HepG2 (cell line): Measurements from ENCODE around the gene DHH. TPM values are rescaled to one million over a fixed set of nuclear protein-coding genes. Genes with fewer than 3 reads are reported as not detected.

Source experiments
- CENPX ChIP-seq: sonication (generic); formaldehyde crosslinking; IDR thresholded peaks from 2 replicates; pipeline ENCODE4 v1.9.0; 2021; ENCODE audit warnings: mild to moderate bottlenecking, missing genetic modification reagents, moderate library complexity
- ELF1 ChIP-seq: sonication (generic); formaldehyde crosslinking; IDR thresholded peaks from 2 replicates; pipeline ENCODE4 v1.4.0; 2020; ENCODE audit warnings: missing genetic modification reagents
- NAIF1 ChIP-seq: sonication (generic); formaldehyde crosslinking; IDR thresholded peaks from 2 replicates; pipeline ENCODE4 v1.5.0; 2020; ENCODE audit warnings: mild to moderate bottlenecking, missing genetic modification reagents, borderline replicate concordance
- SP2 ChIP-seq: sonication (generic); formaldehyde crosslinking; IDR thresholded peaks from 2 replicates; pipeline ENCODE4 v1.5.1; 2020; ENCODE audit warnings: mild to moderate bottlenecking, missing genetic modification reagents
- ZNF282 ChIP-seq: fragments of 450-650 bp; IDR thresholded peaks from 2 replicates; pipeline ENCODE4 v1.6.1; 2018; ENCODE audit not compliant: partially characterized antibody
- ZNF292 ChIP-seq: sonication (generic); formaldehyde crosslinking; IDR thresholded peaks from 2 replicates; pipeline ENCODE4 v1.8.1; 2022; ENCODE audit warnings: mild to moderate bottlenecking, low read depth, missing genetic modification reagents, borderline replicate concordance
- ZNF589 ChIP-seq: sonication (generic); formaldehyde crosslinking; conservative IDR thresholded peaks from 2 replicates; pipeline ENCODE4 v1.8.0; 2022; ENCODE audit warnings: mild to moderate bottlenecking, moderate library complexity, missing genetic modification reagents
- ZNF784 ChIP-seq: sonication (generic); formaldehyde crosslinking; IDR thresholded peaks from 2 replicates; pipeline ENCODE4 v1.5.1; 2020; ENCODE audit warnings: missing genetic modification reagents, mild to moderate bottlenecking, borderline replicate concordance
- polyA plus RNA-seq, 8 experiments: library from polyadenylated mRNA; depleted of rRNA in 3 of 8; stranded (reverse) in 7 of 8; unstranded in 1 of 8; fragments of >200 nt; fragmentation: Illumina TruSeq in 4 of 8; extraction: Trizol in 4 of 8; gene quantifications; 2 replicates each; pipeline versions ENCODE4 v1.2.1 to v1.2.3, GENCODE V29; 2011 to 2016; ENCODE audit warnings: low read depth in 4 of 8, missing spikeins in 1 of 8, mixed read lengths in 1 of 8; ENCODE audit not compliant: insufficient read depth in 1 of 8
- total RNA-seq, 5 experiments: library from RNA; depleted of rRNA; stranded (reverse); fragments of >200 nt; fragmentation: Illumina TruSeq; extraction: Trizol; gene quantifications; 2 replicates each; pipeline ENCODE4 v1.2.3, GENCODE V29; 2016; ENCODE audit warnings: low read depth in 1 of 5
- TF ChIP-seq, protein P1 (sequence below): sonication (generic); formaldehyde crosslinking; IDR thresholded peaks from 2 replicates; pipeline ENCODE4 v1.5.0; 2020; ENCODE audit warnings: mild to moderate bottlenecking, missing genetic modification reagents
- TF ChIP-seq, protein P2 (sequence below): sonication (generic); formaldehyde crosslinking; IDR thresholded peaks from 2 replicates; pipeline ENCODE4 v1.4.0; 2020; ENCODE audit warnings: missing genetic modification reagents
- TF ChIP-seq, protein P3 (sequence below): sonication (generic); formaldehyde crosslinking; IDR thresholded peaks from 2 replicates; pipeline ENCODE4 v1.5.0; 2020; ENCODE audit warnings: mild to moderate bottlenecking, missing genetic modification reagents
- TF ChIP-seq, protein P4 (sequence below): sonication (generic); formaldehyde crosslinking; IDR thresholded peaks from 2 replicates; pipeline ENCODE4 v1.4.0; 2020; ENCODE audit warnings: missing genetic modification reagents, borderline replicate concordance

Gene DHH
- total and polyA plus RNA-seq, 2 of the 13 experiments (the other 11 are each of a cell fraction or from before 2014, with no cell fraction given) = not detected

- TF ChIP-seq, protein P1, sequence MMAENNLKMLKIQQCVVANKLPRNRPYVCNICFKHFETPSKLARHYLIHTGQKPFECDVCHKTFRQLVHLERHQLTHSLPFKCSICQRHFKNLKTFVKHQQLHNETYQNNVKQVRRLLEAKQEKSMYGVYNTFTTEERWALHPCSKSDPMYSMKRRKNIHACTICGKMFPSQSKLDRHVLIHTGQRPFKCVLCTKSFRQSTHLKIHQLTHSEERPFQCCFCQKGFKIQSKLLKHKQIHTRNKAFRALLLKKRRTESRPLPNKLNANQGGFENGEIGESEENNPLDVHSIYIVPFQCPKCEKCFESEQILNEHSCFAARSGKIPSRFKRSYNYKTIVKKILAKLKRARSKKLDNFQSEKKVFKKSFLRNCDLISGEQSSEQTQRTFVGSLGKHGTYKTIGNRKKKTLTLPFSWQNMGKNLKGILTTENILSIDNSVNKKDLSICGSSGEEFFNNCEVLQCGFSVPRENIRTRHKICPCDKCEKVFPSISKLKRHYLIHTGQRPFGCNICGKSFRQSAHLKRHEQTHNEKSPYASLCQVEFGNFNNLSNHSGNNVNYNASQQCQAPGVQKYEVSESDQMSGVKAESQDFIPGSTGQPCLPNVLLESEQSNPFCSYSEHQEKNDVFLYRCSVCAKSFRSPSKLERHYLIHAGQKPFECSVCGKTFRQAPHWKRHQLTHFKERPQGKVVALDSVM (CRISPR knock-in tag) = 0 out of 2 replicates have a peak, but pooled peaks have one; percentile 49
- TF ChIP-seq, protein P2, sequence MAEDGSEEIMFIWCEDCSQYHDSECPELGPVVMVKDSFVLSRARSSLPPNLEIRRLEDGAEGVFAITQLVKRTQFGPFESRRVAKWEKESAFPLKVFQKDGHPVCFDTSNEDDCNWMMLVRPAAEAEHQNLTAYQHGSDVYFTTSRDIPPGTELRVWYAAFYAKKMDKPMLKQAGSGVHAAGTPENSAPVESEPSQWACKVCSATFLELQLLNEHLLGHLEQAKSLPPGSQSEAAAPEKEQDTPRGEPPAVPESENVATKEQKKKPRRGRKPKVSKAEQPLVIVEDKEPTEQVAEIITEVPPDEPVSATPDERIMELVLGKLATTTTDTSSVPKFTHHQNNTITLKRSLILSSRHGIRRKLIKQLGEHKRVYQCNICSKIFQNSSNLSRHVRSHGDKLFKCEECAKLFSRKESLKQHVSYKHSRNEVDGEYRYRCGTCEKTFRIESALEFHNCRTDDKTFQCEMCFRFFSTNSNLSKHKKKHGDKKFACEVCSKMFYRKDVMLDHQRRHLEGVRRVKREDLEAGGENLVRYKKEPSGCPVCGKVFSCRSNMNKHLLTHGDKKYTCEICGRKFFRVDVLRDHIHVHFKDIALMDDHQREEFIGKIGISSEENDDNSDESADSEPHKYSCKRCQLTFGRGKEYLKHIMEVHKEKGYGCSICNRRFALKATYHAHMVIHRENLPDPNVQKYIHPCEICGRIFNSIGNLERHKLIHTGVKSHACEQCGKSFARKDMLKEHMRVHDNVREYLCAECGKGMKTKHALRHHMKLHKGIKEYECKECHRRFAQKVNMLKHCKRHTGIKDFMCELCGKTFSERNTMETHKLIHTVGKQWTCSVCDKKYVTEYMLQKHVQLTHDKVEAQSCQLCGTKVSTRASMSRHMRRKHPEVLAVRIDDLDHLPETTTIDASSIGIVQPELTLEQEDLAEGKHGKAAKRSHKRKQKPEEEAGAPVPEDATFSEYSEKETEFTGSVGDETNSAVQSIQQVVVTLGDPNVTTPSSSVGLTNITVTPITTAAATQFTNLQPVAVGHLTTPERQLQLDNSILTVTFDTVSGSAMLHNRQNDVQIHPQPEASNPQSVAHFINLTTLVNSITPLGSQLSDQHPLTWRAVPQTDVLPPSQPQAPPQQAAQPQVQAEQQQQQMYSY = no peak
- 0 out of 2 replicates have a peak, but pooled peaks have one; percentile 43 for TF ChIP-seq ZNF784
- TF ChIP-seq ZNF589 (CRISPR knock-in tag) = no peak
- no peak for TF ChIP-seq ZNF282
- peak; percentile 30; the same call in 1 of the 2 replicates for TF ChIP-seq ZNF292
- TF ChIP-seq, protein P3, sequence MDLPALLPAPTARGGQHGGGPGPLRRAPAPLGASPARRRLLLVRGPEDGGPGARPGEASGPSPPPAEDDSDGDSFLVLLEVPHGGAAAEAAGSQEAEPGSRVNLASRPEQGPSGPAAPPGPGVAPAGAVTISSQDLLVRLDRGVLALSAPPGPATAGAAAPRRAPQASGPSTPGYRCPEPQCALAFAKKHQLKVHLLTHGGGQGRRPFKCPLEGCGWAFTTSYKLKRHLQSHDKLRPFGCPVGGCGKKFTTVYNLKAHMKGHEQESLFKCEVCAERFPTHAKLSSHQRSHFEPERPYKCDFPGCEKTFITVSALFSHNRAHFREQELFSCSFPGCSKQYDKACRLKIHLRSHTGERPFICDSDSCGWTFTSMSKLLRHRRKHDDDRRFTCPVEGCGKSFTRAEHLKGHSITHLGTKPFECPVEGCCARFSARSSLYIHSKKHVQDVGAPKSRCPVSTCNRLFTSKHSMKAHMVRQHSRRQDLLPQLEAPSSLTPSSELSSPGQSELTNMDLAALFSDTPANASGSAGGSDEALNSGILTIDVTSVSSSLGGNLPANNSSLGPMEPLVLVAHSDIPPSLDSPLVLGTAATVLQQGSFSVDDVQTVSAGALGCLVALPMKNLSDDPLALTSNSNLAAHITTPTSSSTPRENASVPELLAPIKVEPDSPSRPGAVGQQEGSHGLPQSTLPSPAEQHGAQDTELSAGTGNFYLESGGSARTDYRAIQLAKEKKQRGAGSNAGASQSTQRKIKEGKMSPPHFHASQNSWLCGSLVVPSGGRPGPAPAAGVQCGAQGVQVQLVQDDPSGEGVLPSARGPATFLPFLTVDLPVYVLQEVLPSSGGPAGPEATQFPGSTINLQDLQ (CRISPR knock-in tag) = no peak
- peak; percentile 95 for TF ChIP-seq SP2
- peak; percentile 76 for TF ChIP-seq ELF1 (CRISPR knock-in tag)
- TF ChIP-seq CENPX (CRISPR knock-in tag) = no peak
- TF ChIP-seq, protein P4, sequence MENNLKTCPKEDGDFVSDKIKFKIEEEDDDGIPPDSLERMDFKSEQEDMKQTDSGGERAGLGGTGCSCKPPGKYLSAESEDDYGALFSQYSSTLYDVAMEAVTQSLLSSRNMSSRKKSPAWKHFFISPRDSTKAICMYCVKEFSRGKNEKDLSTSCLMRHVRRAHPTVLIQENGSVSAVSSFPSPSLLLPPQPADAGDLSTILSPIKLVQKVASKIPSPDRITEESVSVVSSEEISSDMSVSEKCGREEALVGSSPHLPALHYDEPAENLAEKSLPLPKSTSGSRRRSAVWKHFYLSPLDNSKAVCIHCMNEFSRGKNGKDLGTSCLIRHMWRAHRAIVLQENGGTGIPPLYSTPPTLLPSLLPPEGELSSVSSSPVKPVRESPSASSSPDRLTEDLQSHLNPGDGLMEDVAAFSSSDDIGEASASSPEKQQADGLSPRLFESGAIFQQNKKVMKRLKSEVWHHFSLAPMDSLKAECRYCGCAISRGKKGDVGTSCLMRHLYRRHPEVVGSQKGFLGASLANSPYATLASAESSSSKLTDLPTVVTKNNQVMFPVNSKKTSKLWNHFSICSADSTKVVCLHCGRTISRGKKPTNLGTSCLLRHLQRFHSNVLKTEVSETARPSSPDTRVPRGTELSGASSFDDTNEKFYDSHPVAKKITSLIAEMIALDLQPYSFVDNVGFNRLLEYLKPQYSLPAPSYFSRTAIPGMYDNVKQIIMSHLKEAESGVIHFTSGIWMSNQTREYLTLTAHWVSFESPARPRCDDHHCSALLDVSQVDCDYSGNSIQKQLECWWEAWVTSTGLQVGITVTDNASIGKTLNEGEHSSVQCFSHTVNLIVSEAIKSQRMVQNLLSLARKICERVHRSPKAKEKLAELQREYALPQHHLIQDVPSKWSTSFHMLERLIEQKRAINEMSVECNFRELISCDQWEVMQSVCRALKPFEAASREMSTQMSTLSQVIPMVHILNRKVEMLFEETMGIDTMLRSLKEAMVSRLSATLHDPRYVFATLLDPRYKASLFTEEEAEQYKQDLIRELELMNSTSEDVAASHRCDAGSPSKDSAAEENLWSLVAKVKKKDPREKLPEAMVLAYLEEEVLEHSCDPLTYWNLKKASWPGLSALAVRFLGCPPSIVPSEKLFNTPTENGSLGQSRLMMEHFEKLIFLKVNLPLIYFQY (CRISPR knock-in tag) = peak; percentile 43; the same call in 1 of the 2 replicates
- TF ChIP-seq NAIF1 (CRISPR knock-in tag) = no peak
These were observed 16.0 kb upstream of the DHH start, which contains the start of gene LMBR1L (continued) for GRCh38 chr12:49110464-49111155.
